ENCODE data around the gene CNTNAP2. TPM values are rescaled to one million over a fixed set of nuclear protein-coding genes. Genes with fewer than 3 reads are reported as not detected.

The CNTNAP2 gene
- polyA plus RNA-seq, 2 donors, result 0.41 to 0.48 TPM

GRCh38 chr7:148121401-148121800 lies 2004.8 kb downstream of the CNTNAP2 start:
- Histone ChIP-seq H3K27me3 (ENCODE audit: control insufficient read depth in 1 of 2, insufficient read depth in 2 of 2, low read length in 2 of 2) (no peaks in the 10 kb centered on the region), H3K36me3 (ENCODE audit: control insufficient read depth in 2 of 2, insufficient read depth in 2 of 2, low read length in 1 of 2) (no peaks in the 10 kb centered on the region), H3K4me1 (ENCODE audit: control insufficient read depth in 2 of 2, insufficient read depth in 2 of 2, low read length in 1 of 2) (no peaks in the 10 kb centered on the region), H3K4me3 (ENCODE audit: low read depth in 1 of 2, low read length in 2 of 2) (no peak overlapping the region), H3K9me3 (ENCODE audit: control insufficient read depth in 2 of 2, insufficient read depth in 1 of 2, low read depth in 1 of 2, low read length in 1 of 2) (no peaks in the 10 kb centered on the region), H3K27ac (ENCODE audit: low read depth in 2 of 2, low read length in 1 of 2) (no peak overlapping the region)
- WGBS, 2 donors, result 44 to 50% methylated on average over 4 of the region's 4 CpGs

DNA sequence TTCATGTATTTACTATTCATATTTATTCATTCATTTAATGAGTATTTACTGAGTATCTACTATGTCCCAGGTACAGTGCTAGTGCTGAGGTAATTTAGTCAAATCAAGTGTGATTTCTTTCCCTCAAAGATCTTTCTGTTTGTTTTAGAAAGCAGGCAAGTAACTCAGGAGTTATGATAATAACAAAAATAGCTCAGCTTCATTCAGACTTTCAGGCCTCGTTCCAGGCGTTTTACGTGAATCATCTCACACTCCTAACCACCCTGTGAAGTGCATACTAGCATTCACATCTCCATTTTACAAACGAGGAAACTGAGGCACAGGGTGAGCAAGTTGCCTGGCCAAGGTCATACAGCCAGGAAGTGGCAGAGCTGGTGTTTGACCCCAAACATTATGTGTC lies 2005.2 kb downstream of the CNTNAP2 start:
- Histone ChIP-seq H3K4me1 (ENCODE audit: control insufficient read depth in 2 of 2, insufficient read depth in 2 of 2, low read length in 1 of 2) (no peaks in the 10 kb centered on the region), H3K27ac (ENCODE audit: low read depth in 2 of 2, low read length in 1 of 2) (no peak overlapping the region)
- WGBS, 2 donors, result 65 to 68% methylated on average over 4 of the region's 4 CpGs

DNA sequence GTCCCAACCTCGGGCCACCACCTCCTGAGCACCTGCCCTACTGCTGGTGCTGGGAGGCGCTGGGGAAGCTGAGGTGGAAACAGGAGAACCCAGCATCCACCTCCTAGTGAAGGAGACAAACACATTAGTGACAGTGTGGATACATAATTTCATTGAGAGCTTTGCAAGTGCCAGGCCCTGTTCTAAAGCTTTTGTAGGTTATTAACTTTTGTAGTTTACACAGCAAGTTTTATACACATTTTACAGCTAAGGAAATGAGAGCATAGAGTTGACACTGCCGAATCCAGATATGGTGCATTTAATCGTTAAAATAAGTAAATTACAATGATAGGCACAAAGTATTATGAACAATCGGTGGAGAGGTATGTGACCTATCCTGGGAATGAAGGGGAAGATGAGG lies 2007.9 kb downstream of the CNTNAP2 start:
- no peaks in the 10 kb centered on the region for H3K36me3 ChIP-seq (ENCODE audit: control insufficient read depth in 2 of 2, insufficient read depth in 2 of 2, low read length in 1 of 2)
- no peak overlapping the region for H3K4me3 ChIP-seq (ENCODE audit: low read depth in 1 of 2, low read length in 2 of 2)
- H3K27ac ChIP-seq (ENCODE audit: low read depth in 2 of 2, low read length in 1 of 2), result no peak overlapping the region
- H3K27me3 ChIP-seq (ENCODE audit: control insufficient read depth in 1 of 2, insufficient read depth in 2 of 2, low read length in 2 of 2), result no peaks in the 10 kb centered on the region
- WGBS, 2 donors, result 73 to 78% methylated on average over 5 of the region's 5 CpGs
- no peaks in the 10 kb centered on the region for H3K9me3 ChIP-seq (ENCODE audit: control insufficient read depth in 2 of 2, insufficient read depth in 1 of 2, low read depth in 1 of 2, low read length in 1 of 2)
- H3K4me1 ChIP-seq (ENCODE audit: control insufficient read depth in 2 of 2, insufficient read depth in 2 of 2, low read length in 1 of 2), result no peaks in the 10 kb centered on the region

More for the DNA sequence above, 2005.2 kb downstream of the CNTNAP2 start:
- Histone ChIP-seq H3K27me3 (ENCODE audit: control insufficient read depth in 1 of 2, insufficient read depth in 2 of 2, low read length in 2 of 2) (no peaks in the 10 kb centered on the region), H3K4me3 (ENCODE audit: low read depth in 1 of 2, low read length in 2 of 2) (no peak overlapping the region), H3K9me3 (ENCODE audit: control insufficient read depth in 2 of 2, insufficient read depth in 1 of 2, low read depth in 1 of 2, low read length in 1 of 2) (no peaks in the 10 kb centered on the region), H3K36me3 (ENCODE audit: control insufficient read depth in 2 of 2, insufficient read depth in 2 of 2, low read length in 1 of 2) (no peaks in the 10 kb centered on the region)

DNA sequence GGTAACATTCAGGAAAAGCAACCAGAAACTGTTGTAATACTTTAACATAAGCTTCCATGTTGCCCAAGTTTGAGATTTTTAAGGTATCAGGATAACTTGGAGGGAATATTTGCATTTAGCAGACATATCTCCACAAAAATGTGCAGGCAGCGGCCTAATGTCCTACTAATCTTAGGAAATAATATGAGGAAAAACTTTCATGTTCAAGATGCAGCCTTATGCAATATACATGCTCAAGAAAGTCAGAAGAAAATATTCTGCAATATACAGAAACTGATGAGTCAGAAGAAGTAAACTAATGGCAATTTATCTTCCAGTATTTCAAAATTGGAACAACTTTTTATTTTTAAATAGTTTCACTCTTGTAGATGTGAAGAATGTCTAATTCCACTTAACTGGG lies 2010.8 kb downstream of the CNTNAP2 start:
- H3K27me3 ChIP-seq (ENCODE audit: control insufficient read depth in 1 of 2, insufficient read depth in 2 of 2, low read length in 2 of 2), result no peaks in the 10 kb centered on the region
- H3K4me1 ChIP-seq (ENCODE audit: control insufficient read depth in 2 of 2, insufficient read depth in 2 of 2, low read length in 1 of 2), result no peaks in the 10 kb centered on the region
- no peak overlapping the region for H3K4me3 ChIP-seq (ENCODE audit: low read depth in 1 of 2, low read length in 2 of 2)
- no peaks in the 10 kb centered on the region for H3K9me3 ChIP-seq (ENCODE audit: control insufficient read depth in 2 of 2, insufficient read depth in 1 of 2, low read depth in 1 of 2, low read length in 1 of 2)
- WGBS, 2 donors, result 89 to 90% methylated on average over 1 of the region's 1 CpG
- H3K27ac ChIP-seq (ENCODE audit: low read depth in 2 of 2, low read length in 1 of 2), result no peak overlapping the region
- no peaks in the 10 kb centered on the region for H3K36me3 ChIP-seq (ENCODE audit: control insufficient read depth in 2 of 2, insufficient read depth in 2 of 2, low read length in 1 of 2)

GRCh38 chr7:148129023-148129422 lies 2012.4 kb downstream of the CNTNAP2 start:
- Histone ChIP-seq H3K36me3 (ENCODE audit: control insufficient read depth in 2 of 2, insufficient read depth in 2 of 2, low read length in 1 of 2) (no peaks in the 10 kb centered on the region), H3K27ac (ENCODE audit: low read depth in 2 of 2, low read length in 1 of 2) (no peak overlapping the region), H3K9me3 (ENCODE audit: control insufficient read depth in 2 of 2, insufficient read depth in 1 of 2, low read depth in 1 of 2, low read length in 1 of 2) (no peaks in the 10 kb centered on the region), H3K4me3 (ENCODE audit: low read depth in 1 of 2, low read length in 2 of 2) (no peak overlapping the region), H3K27me3 (ENCODE audit: control insufficient read depth in 1 of 2, insufficient read depth in 2 of 2, low read length in 2 of 2) (no peaks in the 10 kb centered on the region), H3K4me1 (ENCODE audit: control insufficient read depth in 2 of 2, insufficient read depth in 2 of 2, low read length in 1 of 2) (no peaks in the 10 kb centered on the region)
- WGBS, 2 donors, result 58 to 68% methylated on average over 6 of the region's 6 CpGs

- no peaks in the 10 kb centered on the region for H3K27me3 ChIP-seq (ENCODE audit: control insufficient read depth in 1 of 2, insufficient read depth in 2 of 2, low read length in 2 of 2)
- no peaks in the 10 kb centered on the region for H3K9me3 ChIP-seq (ENCODE audit: control insufficient read depth in 2 of 2, insufficient read depth in 1 of 2, low read depth in 1 of 2, low read length in 1 of 2)
- WGBS, 2 donors, result 65 to 84% methylated on average over 2 of the region's 2 CpGs
- no peaks in the 10 kb centered on the region for H3K36me3 ChIP-seq (ENCODE audit: control insufficient read depth in 2 of 2, insufficient read depth in 2 of 2, low read length in 1 of 2)
- H3K27ac ChIP-seq (ENCODE audit: low read depth in 2 of 2, low read length in 1 of 2), result no peak overlapping the region
- no peak overlapping the region for H3K4me3 ChIP-seq (ENCODE audit: low read depth in 1 of 2, low read length in 2 of 2)
- no peaks in the 10 kb centered on the region for H3K4me1 ChIP-seq (ENCODE audit: control insufficient read depth in 2 of 2, insufficient read depth in 2 of 2, low read length in 1 of 2)
Observed at GRCh38 chr7:148135116-148135515, 2018.5 kb downstream of the CNTNAP2 start.

DNA sequence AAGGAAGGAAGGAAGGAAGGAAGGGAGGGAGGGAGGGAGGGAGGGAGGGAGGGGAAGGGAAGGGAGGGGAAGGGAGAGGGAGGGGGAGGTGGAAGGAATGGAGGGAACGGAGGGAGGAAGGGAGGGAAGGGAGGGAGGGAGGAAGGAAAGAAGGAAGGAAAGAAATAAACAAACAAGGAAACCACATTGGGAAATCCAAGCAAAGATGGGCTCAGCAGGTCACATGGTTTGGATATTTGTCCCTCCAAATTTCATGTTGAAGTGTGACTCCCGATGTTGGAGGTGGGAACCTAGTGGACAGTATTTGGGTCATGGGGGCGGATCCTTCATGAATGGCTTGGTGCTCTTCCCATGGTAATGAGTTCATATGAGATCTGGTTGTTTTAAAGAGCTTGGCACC lies 2019.4 kb downstream of the CNTNAP2 start:
- H3K27me3 ChIP-seq (ENCODE audit: control insufficient read depth in 1 of 2, insufficient read depth in 2 of 2, low read length in 2 of 2), result no peaks in the 10 kb centered on the region
- no peaks in the 10 kb centered on the region for H3K36me3 ChIP-seq (ENCODE audit: control insufficient read depth in 2 of 2, insufficient read depth in 2 of 2, low read length in 1 of 2)
- 87 to 88% methylated on average over 3 of the region's 3 CpGs for WGBS, 2 donors
- H3K4me3 ChIP-seq (ENCODE audit: low read depth in 1 of 2, low read length in 2 of 2), result no peak overlapping the region
- no peaks in the 10 kb centered on the region for H3K4me1 ChIP-seq (ENCODE audit: control insufficient read depth in 2 of 2, insufficient read depth in 2 of 2, low read length in 1 of 2)
- no peak overlapping the region for H3K27ac ChIP-seq (ENCODE audit: low read depth in 2 of 2, low read length in 1 of 2)
- no peaks in the 10 kb centered on the region for H3K9me3 ChIP-seq (ENCODE audit: control insufficient read depth in 2 of 2, insufficient read depth in 1 of 2, low read depth in 1 of 2, low read length in 1 of 2)

GRCh38 chr7:148142660-148143248 lies 2026.2 kb downstream of the CNTNAP2 start:
- no peak overlapping the region for H3K27ac ChIP-seq (ENCODE audit: low read depth in 2 of 2, low read length in 1 of 2)
- no peak overlapping the region for H3K4me3 ChIP-seq (ENCODE audit: low read depth in 1 of 2, low read length in 2 of 2)
- no peaks in the 10 kb centered on the region for H3K4me1 ChIP-seq (ENCODE audit: control insufficient read depth in 2 of 2, insufficient read depth in 2 of 2, low read length in 1 of 2)
- 40 to 46% methylated on average over 4 of the region's 4 CpGs for WGBS, 2 donors
- H3K9me3 ChIP-seq (ENCODE audit: control insufficient read depth in 2 of 2, insufficient read depth in 1 of 2, low read depth in 1 of 2, low read length in 1 of 2), result peaks cover 0 to 3% of the 10 kb centered on the region in 2 donors
- no peaks in the 10 kb centered on the region for H3K27me3 ChIP-seq (ENCODE audit: control insufficient read depth in 1 of 2, insufficient read depth in 2 of 2, low read length in 2 of 2)
- H3K36me3 ChIP-seq (ENCODE audit: control insufficient read depth in 2 of 2, insufficient read depth in 2 of 2, low read length in 1 of 2), result no peaks in the 10 kb centered on the region

GRCh38 chr7:148144827-148145226 lies 2028.2 kb downstream of the CNTNAP2 start:
- WGBS, 2 donors, result 47 to 53% methylated on average over 4 of the region's 4 CpGs
- Histone ChIP-seq H3K27ac (ENCODE audit: low read depth in 2 of 2, low read length in 1 of 2) (no peak overlapping the region), H3K36me3 (ENCODE audit: control insufficient read depth in 2 of 2, insufficient read depth in 2 of 2, low read length in 1 of 2) (no peaks in the 10 kb centered on the region), H3K4me3 (ENCODE audit: low read depth in 1 of 2, low read length in 2 of 2) (no peak overlapping the region), H3K4me1 (ENCODE audit: control insufficient read depth in 2 of 2, insufficient read depth in 2 of 2, low read length in 1 of 2) (no peaks in the 10 kb centered on the region), H3K9me3 (ENCODE audit: control insufficient read depth in 2 of 2, insufficient read depth in 1 of 2, low read depth in 1 of 2, low read length in 1 of 2) (peaks cover 0 to 3% of the 10 kb centered on the region in 2 donors), H3K27me3 (ENCODE audit: control insufficient read depth in 1 of 2, insufficient read depth in 2 of 2, low read length in 2 of 2) (no peaks in the 10 kb centered on the region)

DNA sequence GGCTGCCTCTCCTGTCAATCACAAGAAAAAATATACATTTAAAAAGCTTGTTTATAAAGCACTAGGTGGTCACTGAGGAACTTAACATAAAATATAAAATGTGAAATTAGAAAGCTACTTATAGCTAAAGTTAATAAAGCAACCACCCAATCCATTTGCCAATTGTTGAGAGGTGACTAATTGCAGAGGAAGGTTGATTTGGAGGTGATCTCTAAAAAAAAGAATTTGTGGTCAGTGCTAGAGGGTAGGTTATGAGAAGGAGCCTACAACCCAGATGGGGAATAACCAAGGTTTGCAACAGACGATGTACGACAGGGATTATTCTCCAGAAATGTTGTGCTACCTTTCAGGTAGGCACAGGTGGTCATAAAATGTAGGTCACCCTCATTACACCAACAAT lies 2029.7 kb downstream of the CNTNAP2 start:
- H3K27ac ChIP-seq (ENCODE audit: low read depth in 2 of 2, low read length in 1 of 2), result no peak overlapping the region
- H3K9me3 ChIP-seq (ENCODE audit: control insufficient read depth in 2 of 2, insufficient read depth in 1 of 2, low read depth in 1 of 2, low read length in 1 of 2), result peaks cover 0 to 3% of the 10 kb centered on the region in 2 donors
- WGBS, 2 donors, result 93% methylated on average over 2 of the region's 2 CpGs
- no peaks in the 10 kb centered on the region for H3K36me3 ChIP-seq (ENCODE audit: control insufficient read depth in 2 of 2, insufficient read depth in 2 of 2, low read length in 1 of 2)
- no peaks in the 10 kb centered on the region for H3K27me3 ChIP-seq (ENCODE audit: control insufficient read depth in 1 of 2, insufficient read depth in 2 of 2, low read length in 2 of 2)
- H3K4me3 ChIP-seq (ENCODE audit: low read depth in 1 of 2, low read length in 2 of 2), result no peak overlapping the region
- H3K4me1 ChIP-seq (ENCODE audit: control insufficient read depth in 2 of 2, insufficient read depth in 2 of 2, low read length in 1 of 2), result no peaks in the 10 kb centered on the region
